Measurements from ENCODE around the gene LRP1. TPM values are rescaled to one million over a fixed set of nuclear protein-coding genes. Genes with fewer than 3 reads are reported as not detected.

The LRP1 gene
- total and polyA plus RNA-seq, 2 of the 13 experiments (the other 11 are each of a cell fraction or from before 2014, with no cell fraction given): 14.7 to 30.8 TPM

DNA sequence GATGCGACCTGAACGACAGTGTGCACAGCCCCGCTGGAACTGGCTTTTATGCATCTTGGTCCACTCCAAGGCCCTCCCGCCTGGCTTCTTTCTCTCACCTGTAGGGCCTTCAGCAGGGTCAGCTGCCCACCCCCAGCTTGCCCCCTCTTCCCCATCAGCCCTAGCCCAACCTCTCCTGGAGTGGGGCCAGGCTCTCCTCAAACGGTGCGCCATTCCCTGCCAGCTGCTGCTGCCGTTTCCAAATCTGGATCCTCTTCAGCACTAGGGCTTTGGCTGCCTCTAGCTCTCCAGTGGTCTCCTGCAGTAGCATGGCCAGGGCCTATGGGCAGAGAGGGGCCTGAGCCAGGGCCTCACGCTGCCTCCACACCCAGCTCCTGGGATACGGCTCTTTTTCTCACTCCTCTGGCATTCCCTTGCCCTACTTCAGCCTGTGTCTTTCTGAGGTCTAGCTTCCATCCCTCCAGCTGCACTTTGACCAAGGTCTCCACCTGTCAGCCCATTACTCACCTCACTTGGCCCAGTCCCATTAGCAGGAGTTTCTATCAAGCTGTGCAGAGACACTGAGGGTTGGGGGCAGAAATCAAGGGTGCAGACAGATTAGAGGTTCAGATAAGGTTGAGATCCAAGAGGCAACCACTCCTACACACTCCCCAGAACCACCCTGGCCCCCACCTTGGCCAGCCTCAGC lies 22.1 kb upstream of the LRP1 start:
- Histone ChIP-seq H3K4me3 (replicated peaks in 1 of 3; ENCODE audit: insufficient read depth in 1 of 3, low read depth in 2 of 3, low read length in 3 of 3) (no peak overlapping the region), H3K4me1 (ENCODE audit: insufficient read depth, low read length) (peaks cover 54% of the 10 kb centered on the region), H2AFZ (ENCODE audit: low read length) (no peak overlapping the region), H3K4me2 (ENCODE audit: low read depth, low read length) (no peak overlapping the region), H3K9ac (ENCODE audit: insufficient read depth, low read depth, low read length) (no peak overlapping the region), H3K36me3 (replicated peaks in 1 of 2; ENCODE audit: control insufficient read depth in 1 of 2, insufficient read depth in 2 of 2, low read length in 2 of 2) (peaks cover 11 to 16% of the 10 kb centered on the region in 2 experiments; a peak in 4 of 5 replicates), H4K20me1 (ENCODE audit: insufficient read depth, low read length) (no peaks in the 10 kb centered on the region), H3K9me3 (ENCODE audit: low read length) (no peaks in the 10 kb centered on the region), H3K27ac (ENCODE audit: extremely low read length, insufficient read depth, low read length) (no peak overlapping the region), H3K27me3 (ENCODE audit: control insufficient read depth in 1 of 2, insufficient read depth in 2 of 2, low read length in 2 of 2) (no peaks in the 10 kb centered on the region; a peak in 1 of 5 replicates), H3K79me2 (ENCODE audit: insufficient read depth, low read length) (no peaks in the 10 kb centered on the region)
- intact Hi-C loops (cut with micrococcal nuclease; ENCODE audit: unreplicated experiment): no loop called here
- no peak for DNase-seq (ENCODE audit: low spot score)
- no TSS peak for BruUV-seq (replicated peaks)
- 92% methylated on average over 6 of the region's 9 CpGs for WGBS (ENCODE audit: low lambda C conversion rate)
- ATAC-seq: no peak
- TF ChIP-seq MBD4 (IDR thresholded peaks at IDR 0.05; ENCODE audit: borderline replicate concordance, low read length) (no peak), PRMT3 (CRISPR knock-in tag; IDR thresholded peaks at IDR 0.05; ENCODE audit: borderline replicate concordance, low read depth) (no peak), ZNF235 (CRISPR knock-in tag; IDR thresholded peaks at IDR 0.05; ENCODE audit: borderline replicate concordance) (no peak), ZNF562 (CRISPR knock-in tag; IDR thresholded peaks at IDR 0.05; ENCODE audit: borderline replicate concordance) (no peak), FOXA1 (IDR thresholded peaks at IDR 0.05) (no peak), FOXA1 (CRISPR knock-in tag; IDR thresholded peaks at IDR 0.05) (no peak), ZNF552 (CRISPR knock-in tag; IDR thresholded peaks at IDR 0.05; ENCODE audit: borderline replicate concordance) (no peak), ZNF333 (CRISPR knock-in tag; IDR thresholded peaks at IDR 0.05; ENCODE audit: borderline replicate concordance) (no peak)
- CTCF ChIA-PET (ENCODE audit: low intra/inter-chr PET ratio, low total read pairs): no interaction called here
- POLR2A ChIA-PET: interaction anchor here (1.5 kb wide), 1 partner anchor 14 kb away, joined by 3 read pairs; no protein-coding TSS in a partner anchor
- no peak for FAIRE-seq
- in situ Hi-C loops (cut with HindIII; ENCODE audit: extremely low pct_ligation_motif_present, low pct_unique_long_range_greater_than_20kb): no loop called here

Data from HepG2 (cell line).